GM12878 (cell line): ENCODE results near the gene ATP8A1. TPM values are rescaled to one million over a fixed set of nuclear protein-coding genes. Genes with fewer than 3 reads are reported as not detected.

Experiments
- ATAC-seq: fragments of 200-7000 bp; cut with Tn5 transposase; 3 replicates; pipeline ENCODE4 v1.9.1; 2020; ENCODE audit warnings: mild to moderate bottlenecking, moderate library complexity
- Bru-seq: library from RNA; stranded (reverse); fragments of 400-500 nt; gene quantifications from one replicate; lab custom pipeline; 2021; lab: Mats Ljungman, UMichigan
- BruChase-seq, 2 experiments: library from RNA; stranded (reverse); fragments of 400-500 nt; gene quantifications; one replicate each; lab custom pipeline; 2021; lab: Mats Ljungman, UMichigan
- BruUV-seq: library from RNA; stranded (reverse); fragments of 400-500 nt; replicated peaks from 2 replicates; lab custom pipeline; 2021; lab: Mats Ljungman, UMichigan
- CTCF ChIA-PET: fragments of 300-600 bp; sonication (Branson Sonifier 250); formaldehyde crosslinking; extraction: SDS; loops from one replicate; lab custom pipeline; 2021; ENCODE audit warnings: inconsistent platforms; lab: Yijun Ruan, JAX
- POLR2A ChIA-PET: fragments of 350-600 bp; formaldehyde crosslinking; extraction: SDS; loops from one replicate; lab custom pipeline; 2021; ENCODE audit warnings: inconsistent platforms; lab: Charles Lee
- RAD21 ChIA-PET: fragments of 300-600 bp; sonication (Branson Sonifier 250); formaldehyde crosslinking; loops from one replicate; lab custom pipeline; 2023; ENCODE audit warnings: antibody characterized with exemption; ENCODE audit not compliant: unreplicated experiment; lab: Charles Lee
- SMC1A ChIA-PET: fragments of 300-600 bp; sonication (Branson Sonifier 250); formaldehyde crosslinking; loops from one replicate; lab custom pipeline; 2023; ENCODE audit not compliant: unreplicated experiment, uncharacterized antibody; lab: Charles Lee
- DNase-seq: peaks from one replicate; pipeline ENCODE4 v3.0.0-alpha.2; 2011; ENCODE audit warnings: low read depth, low spot score
- FAIRE-seq: peaks from 3 replicates; lab custom pipeline; 2011; peaks lifted over from hg19 to GRCh38; lab: Jason Lieb, UNC
- H2AFZ ChIP-seq: 2 replicates; pipeline ENCODE4 v1.6.0; 2011; ENCODE audit warnings: low read depth, low read length, control low read depth; ENCODE audit not compliant: control insufficient read depth
- H3K27ac ChIP-seq: 2 replicates; pipeline ENCODE4 v1.5.1; 2011; ENCODE audit warnings: control low read depth; ENCODE audit not compliant: control insufficient read depth, insufficient read depth
- H3K27me3 ChIP-seq, 2 experiments: replicated peaks in 1 of 2; 2 replicates each; pipeline versions ENCODE4 v1.6.0 to v1.6.1; 2011; ENCODE audit warnings: low read length in 1 of 2; ENCODE audit not compliant: control insufficient read depth in 2 of 2, insufficient read depth in 2 of 2
- H3K36me3 ChIP-seq, 2 experiments: 2 replicates each; pipeline ENCODE4 v1.5.1; 2011; ENCODE audit warnings: low read length in 1 of 2; ENCODE audit not compliant: control insufficient read depth in 2 of 2, insufficient read depth in 2 of 2
- H3K4me1 ChIP-seq: 2 replicates; pipeline ENCODE4 v1.6.1; 2011; ENCODE audit warnings: mild to moderate bottlenecking, low read length, moderate library complexity, mixed read lengths; ENCODE audit not compliant: control insufficient read depth, insufficient read depth
- H3K4me2 ChIP-seq: 2 replicates; pipeline ENCODE4 v1.6.0; 2011; ENCODE audit warnings: control low read depth; ENCODE audit not compliant: control insufficient read depth, insufficient read depth
- H3K4me3 ChIP-seq: fragments of 200-600 bp; sonication (generic); 2 replicates; pipeline ENCODE4 v1.5.1; 2016
- H3K79me2 ChIP-seq: 2 replicates; pipeline ENCODE4 v1.6.0; 2011; ENCODE audit warnings: low read length; ENCODE audit not compliant: control insufficient read depth, insufficient read depth
- H3K9ac ChIP-seq: 2 replicates; pipeline ENCODE4 v1.8.0; 2011; ENCODE audit warnings: low read length, control low read depth, mixed read lengths; ENCODE audit not compliant: control insufficient read depth, insufficient read depth
- H3K9me3 ChIP-seq: replicated peaks from 3 replicates; pipeline ENCODE4 v1.5.1; 2011; ENCODE audit warnings: mild to moderate bottlenecking, low read length; ENCODE audit not compliant: control insufficient read depth, insufficient read depth
- H4K20me1 ChIP-seq: 2 replicates; pipeline ENCODE4 v1.6.0; 2011; ENCODE audit not compliant: control insufficient read depth, insufficient read depth
- BRCA1 ChIP-seq: IDR thresholded peaks from 2 replicates; pipeline ENCODE4 v1.6.1; 2011; ENCODE audit warnings: low read depth, low read length, improper control_type of control experiment
- CHD1 ChIP-seq: IDR thresholded peaks from 2 replicates; pipeline ENCODE4 v1.6.1; 2012; ENCODE audit warnings: low read depth, low read length, improper control_type of control experiment
- GABPA ChIP-seq: IDR thresholded peaks from 2 replicates; pipeline ENCODE4 v1.6.1; 2014; ENCODE audit warnings: antibody characterized with exemption, low read depth, mild to moderate bottlenecking, inconsistent platforms
- HDGF ChIP-seq: fragments of 450-650 bp; IDR thresholded peaks from 2 replicates; pipeline ENCODE4 v1.6.1; 2016; ENCODE audit warnings: antibody characterized with exemption
- KAT2A ChIP-seq: conservative IDR thresholded peaks from 2 replicates; pipeline ENCODE4 v1.6.1; 2011; ENCODE audit warnings: low read depth, low read length; ENCODE audit not compliant: control insufficient read depth
- MEF2A ChIP-seq: IDR thresholded peaks from 2 replicates; pipeline ENCODE4 v1.6.1; 2011; ENCODE audit warnings: low read depth, mild to moderate bottlenecking, low read length, moderate library complexity; ENCODE audit not compliant: insufficient read depth
- MEF2B ChIP-seq: fragments of 450-650 bp; IDR thresholded peaks from 2 replicates; pipeline ENCODE4 v1.6.1; 2018; ENCODE audit warnings: mild to moderate bottlenecking, moderate library complexity; ENCODE audit not compliant: partially characterized antibody, poor library complexity, severe bottlenecking
- MTA3 ChIP-seq: IDR thresholded peaks from 2 replicates; pipeline ENCODE4 v1.6.1; 2012; ENCODE audit warnings: low read length, inconsistent platforms, borderline replicate concordance
- NFIC ChIP-seq: IDR thresholded peaks from 2 replicates; pipeline ENCODE4 v1.6.1; 2012; ENCODE audit warnings: low read depth, mild to moderate bottlenecking, inconsistent platforms, low read length, moderate library complexity
- NR2F1 ChIP-seq: fragments of 450-650 bp; conservative IDR thresholded peaks from 2 replicates; pipeline ENCODE4 v1.6.1; 2017; ENCODE audit warnings: mild to moderate bottlenecking
- RCOR1 ChIP-seq: conservative IDR thresholded peaks from 2 replicates; pipeline ENCODE4 v1.6.1; 2012; ENCODE audit warnings: low read depth, low read length, improper control_type of control experiment
- RELA ChIP-seq: fragments of 450-650 bp; IDR thresholded peaks from 2 replicates; pipeline ENCODE4 v1.8.0; 2014; ENCODE audit warnings: borderline replicate concordance; ENCODE audit not compliant: partially characterized antibody
- SIN3A ChIP-seq: IDR thresholded peaks from 2 replicates; pipeline ENCODE4 v1.6.1; 2012; ENCODE audit warnings: low read depth, low read length, improper control_type of control experiment
- SP1 ChIP-seq: IDR thresholded peaks from one replicate; pipeline ENCODE4 v1.6.1; 2011; ENCODE audit warnings: low read depth, low read length
- SREBF2 ChIP-seq: IDR thresholded peaks from 2 replicates; pipeline ENCODE4 v1.6.1; 2012; ENCODE audit warnings: mild to moderate bottlenecking, low read length
- ZNF274 ChIP-seq: IDR thresholded peaks from one replicate; pipeline ENCODE4 v1.8.0; 2011; ENCODE audit not compliant: insufficient read length, insufficient read depth
- WGBS: methylation state at CpG from one replicate; pipeline ENCODE4 v1.1.6; 2016; ENCODE audit warnings: low lambda C conversion rate; ENCODE audit not compliant: insufficient replicate concordance, insufficient coverage; ENCODE audit errors: missing lambda C conversion rate; 5-methylcytosine and 5-hydroxymethylcytosine counted together
- in situ Hi-C: fragments of 300-500 bp; cut with MboI; formaldehyde crosslinking; loops from 9 replicates; pipeline ENCODE4 v1.14.3; 2018; ENCODE audit warnings: mixed read lengths
- intact Hi-C: fragments of 100-400 bp; cut with micrococcal nuclease; formaldehyde crosslinking; loops from one replicate; pipeline ENCODE4 v1.14.2; 2022; ENCODE audit not compliant: unreplicated experiment
- long read RNA-seq, 2 experiments: library from polyadenylated mRNA; unstranded; transcript quantifications; one replicate each; pipeline ENCODE4 v2.0.0, GENCODE V29; 2019 to 2020
- polyA minus RNA-seq, 3 experiments: library from RNA; depleted of rRNA, polyadenylated mRNA; stranded (reverse); fragments of >200 nt; gene quantifications; 2 replicates each; pipeline ENCODE4 v1.2.3, GENCODE V29; 2011
- polyA plus RNA-seq, 11 experiments: library from polyadenylated mRNA; depleted of rRNA in 4 of 11; unstranded in 6 of 11; stranded (reverse) in 5 of 11; fragments of >200 nt; fragmentation: Nextera tagmentation in 4 of 11; fragmentation: Illumina TruSeq in 1 of 11; extraction: Ambion mirVana in 4 of 11; extraction: Trizol in 1 of 11; gene quantifications; 1 replicate in 1 of 11; 2 replicates in 10 of 11; pipeline versions ENCODE4 v1.2.1 to v1.2.3, GENCODE V29; 2011 to 2016; ENCODE audit warnings: inconsistent platforms in 2 of 11, missing spikeins in 2 of 11, low read depth in 1 of 11
- total RNA-seq, 4 experiments: library from RNA; depleted of rRNA in 3 of 4; stranded (reverse); fragments of >200 nt in 3 of 4; fragmentation: Illumina TruSeq in 1 of 4; extraction: Trizol in 1 of 4; gene quantifications; 2 replicates each; pipeline versions ENCODE4 v1.2.1 to v1.2.3, GENCODE V29; 2013 to 2021
- TF ChIP-seq, protein P1 (sequence below): fragments of 450-650 bp; IDR thresholded peaks from 2 replicates; pipeline ENCODE4 v1.6.1; 2016; ENCODE audit warnings: mild to moderate bottlenecking

The ATP8A1 gene
- total RNA-seq (2013; cell fraction: nucleolus; rRNA removed), result 1,209 and 1,224 TPM in 2 replicates
- total RNA-seq (2014; rRNA removed) (55.2 and 73.8 TPM in 2 replicates), total RNA-seq (2014; rRNA removed; fragmentation: Illumina TruSeq; extraction: Trizol) (72.5 and 78.7 TPM in 2 replicates), total RNA-seq (2021) (50.4 and 50.6 TPM in 2 replicates), polyA plus RNA-seq (2011; rRNA removed) (116 and 194 TPM in 2 replicates), polyA plus RNA-seq (2014; fragmentation: Illumina TruSeq; extraction: Trizol) (43.3 and 60.0 TPM in 2 replicates), polyA plus RNA-seq (2014; fragmentation: Nextera tagmentation; extraction: Ambion mirVana) (1 to 10 TPM; 9.0 to 9.5 TPM), polyA plus RNA-seq (2014; rRNA removed) (26.2 and 31.2 TPM in 2 replicates), polyA plus RNA-seq (2016; fragmentation: Nextera tagmentation; extraction: Ambion mirVana) (10 to 100 TPM; 14.4 to 18.5 TPM), polyA minus RNA-seq (2011; rRNA and poly(A)+ RNA removed) (213 and 243 TPM in 2 replicates), Bru-seq, nascent RNA (percentile 97 among the genes with signal in this experiment), BruChase-seq, experiment 1, labeled RNA remaining after a 6-hour chase (percentile 94 among the genes with signal in this experiment), BruChase-seq, experiment 2, labeled RNA remaining after a 2-hour chase (percentile 95 among the genes with signal in this experiment)
- 16.1 TPM for polyA plus RNA-seq (2011; ENCODE audit: low read depth)
- 27.1 and 34.0 TPM in 2 replicates for polyA plus RNA-seq (2011; cell fraction: cytosol; rRNA removed)
- 252 and 314 TPM in 2 replicates for polyA plus RNA-seq (2011; cell fraction: nucleus; rRNA removed)
- 22.0 and 41.8 TPM in 2 replicates for polyA plus RNA-seq (2012)
- polyA minus RNA-seq (2011; cell fraction: cytosol; rRNA and poly(A)+ RNA removed), result 58.3 and 60.7 TPM in 2 replicates
- polyA minus RNA-seq (2011; cell fraction: nucleus; rRNA and poly(A)+ RNA removed), result 380 and 488 TPM in 2 replicates
- long read RNA-seq, experiment 1, partial matches to known transcripts, result 0 of 5 reads
- long read RNA-seq, experiment 1, other reads (novel, unspliced or antisense), result 5 of 5 reads
- long read RNA-seq, experiment 2, partial matches to known transcripts, result 28 of 60 reads
- long read RNA-seq, experiment 2, other reads (novel, unspliced or antisense), result 29 of 60 reads

DNA sequence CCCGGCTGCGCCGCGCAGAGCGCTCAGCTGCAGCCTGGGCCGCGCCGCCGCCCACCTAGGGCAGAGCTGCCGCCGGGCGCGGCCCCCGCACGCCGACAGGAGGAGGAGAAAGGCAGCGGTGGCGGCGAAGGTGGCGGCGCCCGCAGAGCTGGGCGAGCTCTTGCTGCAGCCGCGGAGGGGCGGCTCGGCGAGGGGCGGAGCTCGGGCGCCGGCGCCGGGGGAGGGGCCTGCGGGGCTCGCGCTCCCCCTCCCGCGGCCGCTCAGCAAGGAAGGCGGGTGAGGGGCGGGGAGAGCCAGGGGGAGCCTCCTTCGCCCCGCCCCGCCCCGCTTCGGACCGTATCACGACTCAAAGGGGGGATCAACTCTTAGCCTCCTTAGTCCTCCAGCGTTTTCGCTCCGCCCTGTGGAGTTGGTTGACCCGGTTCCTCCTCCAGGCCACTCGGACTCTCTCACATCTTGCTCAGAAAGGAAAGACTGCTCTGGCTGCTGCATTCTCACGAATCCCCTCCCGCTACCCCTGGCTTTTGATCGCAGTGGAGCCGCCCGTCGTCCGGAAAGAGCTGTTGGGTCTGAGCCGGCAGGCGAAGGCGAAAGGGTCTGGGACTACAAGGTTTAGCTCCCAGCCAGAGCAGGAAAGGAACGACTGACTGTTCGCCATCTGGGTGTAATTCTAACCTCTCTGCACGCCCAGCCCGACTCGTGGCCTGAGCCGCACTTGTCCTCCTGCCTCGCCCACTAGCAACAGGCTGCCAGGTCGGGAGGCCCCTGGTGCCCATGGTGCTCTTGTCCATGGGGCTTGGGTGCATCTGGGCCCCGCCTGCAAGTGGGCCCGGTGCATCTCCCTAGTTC, at the start of gene ATP8A1:
ATP8A1 (minus strand) TSS at position 162 of the 849 bp plus-strand sequence. CDS start 232 bp downstream, outside the sequence.
- ChIA-PET POLR2A (interaction anchor here (0.6 to 5.2 kb wide), 15 partner anchors 9 to 91 kb away, joined by 3 to 167 read pairs (median 5); no protein-coding TSS in a partner anchor), RAD21 (interaction anchor here (0.6 to 6.3 kb wide), 24 partner anchors 9 to 161 kb away, joined by 3 to 252 read pairs (median 8); no protein-coding TSS in a partner anchor), SMC1A (interaction anchor here (0.7 to 6.6 kb wide), 25 partner anchors 8 to 168 kb away, joined by 3 to 202 read pairs (median 3); no protein-coding TSS in a partner anchor), CTCF (interaction anchor here (1.0 to 3.3 kb wide), 17 partner anchors 11 to 111 kb away, joined by 3 to 27 read pairs (median 6); no protein-coding TSS in a partner anchor)
- Histone ChIP-seq H3K9me3 (peaks cover 2% of the 10 kb centered on the region; the same call in 1 of the 3 replicates), H3K27me3 (no peaks in the 10 kb centered on the region), H3K27ac (peak within 1 kb of the TSS; percentile 91), H3K36me3 (no peaks in the 10 kb centered on the region), H3K4me3 (peak within 1 kb of the TSS; percentile 93), H4K20me1 (no peaks in the 10 kb centered on the region), H2AFZ (peak within 1 kb of the TSS; percentile 100), H3K4me2 (peak within 1 kb of the TSS; percentile 92), H3K9ac (peak within 1 kb of the TSS; percentile 85), H3K79me2 (peaks cover 48% of the 10 kb centered on the region), H3K4me1 (peaks cover 5% of the 10 kb centered on the region; the same call in 1 of the 2 replicates)
- intact Hi-C loops, result loop anchor here (1.0 to 5.0 kb wide), 5 partner anchors 28 to 210 kb away; no protein-coding TSS in a partner anchor
- ATAC-seq (peak; percentile 81), DNase-seq (no peak), FAIRE-seq (peak; percentile 91)
- BruUV-seq, result no TSS peak
- under 1% methylated on average over 60 of the region's 74 CpGs for WGBS
- in situ Hi-C loops, result no loop called here
- TF ChIP-seq KAT2A (no peak), GABPA (no peak), NR2F1 (peak; percentile 55), MEF2A (0 out of 2 replicates have a peak, but pooled peaks have one; percentile 11), ZNF274 (no peak), BRCA1 (no peak), RCOR1 (no peak), HDGF (peak; percentile 84; the same call in 1 of the 2 replicates), RELA (peak; percentile 91), NFIC (0 out of 2 replicates have a peak, but pooled peaks have one; percentile 29), SP1 (peak; percentile 88), MEF2B (peak; percentile 31), CHD1 (peak; percentile 98), MTA3 (no peak), SREBF2 (no peak), SIN3A (peak; percentile 64)
- TF ChIP-seq, protein P1, sequence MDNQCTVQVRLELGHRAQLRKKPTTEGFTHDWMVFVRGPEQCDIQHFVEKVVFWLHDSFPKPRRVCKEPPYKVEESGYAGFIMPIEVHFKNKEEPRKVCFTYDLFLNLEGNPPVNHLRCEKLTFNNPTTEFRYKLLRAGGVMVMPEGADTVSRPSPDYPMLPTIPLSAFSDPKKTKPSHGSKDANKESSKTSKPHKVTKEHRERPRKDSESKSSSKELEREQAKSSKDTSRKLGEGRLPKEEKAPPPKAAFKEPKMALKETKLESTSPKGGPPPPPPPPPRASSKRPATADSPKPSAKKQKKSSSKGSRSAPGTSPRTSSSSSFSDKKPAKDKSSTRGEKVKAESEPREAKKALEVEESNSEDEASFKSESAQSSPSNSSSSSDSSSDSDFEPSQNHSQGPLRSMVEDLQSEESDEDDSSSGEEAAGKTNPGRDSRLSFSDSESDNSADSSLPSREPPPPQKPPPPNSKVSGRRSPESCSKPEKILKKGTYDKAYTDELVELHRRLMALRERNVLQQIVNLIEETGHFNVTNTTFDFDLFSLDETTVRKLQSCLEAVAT, result peak; percentile 91
